ENCODE measurements around the gene AGBL2. TPM values are rescaled to one million over a fixed set of nuclear protein-coding genes. Genes with fewer than 3 reads are reported as not detected.
A peak's percentile ranks its signal among the peaks of the same experiment; 100 is the strongest.
"Not testable (repeated sequence)": the region's sequence is repeated elsewhere in the genome, so short reads cannot be mapped to it uniquely, and the experiment has no call there.

AGBL2 gene
- total RNA-seq, 1 donor from 2014 or later = 2.7 TPM

- no peak for DNase-seq (ENCODE audit: low spot score)
- no peak for ATAC-seq
These were observed 73.5 kb downstream of the AGBL2 start for GRCh38 chr11:47641600-47642098.

GRCh38 chr11:47640506-47640905 lies 74.7 kb downstream of the AGBL2 start:
- ATAC-seq (peak; percentile 3), DNase-seq (ENCODE audit: low spot score) (peak; percentile 48)

DNA sequence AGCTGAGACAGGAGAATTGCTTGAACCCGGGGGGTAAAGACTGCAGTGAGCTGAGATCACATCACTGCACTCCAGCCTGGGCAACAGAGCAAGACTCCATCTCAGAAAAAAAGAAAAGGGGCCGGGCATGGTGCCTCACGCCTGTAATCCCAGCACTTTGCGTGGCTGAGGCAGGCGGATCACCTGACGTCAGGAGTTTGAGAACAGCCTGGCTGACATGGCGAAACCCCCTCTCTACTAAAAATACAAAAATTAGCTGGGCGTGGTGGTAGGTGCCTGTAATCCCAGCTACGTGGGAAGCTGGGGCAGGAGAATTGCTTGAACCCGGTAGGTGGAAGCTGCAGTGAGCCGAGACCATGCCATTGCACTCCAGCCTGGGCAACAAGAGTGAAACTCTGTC lies 78.8 kb downstream of the AGBL2 start:
- ATAC-seq; DNase-seq (ENCODE audit: low spot score): not testable (repeated sequence)

GRCh38 chr11:47631473-47631872 lies 83.7 kb downstream of the AGBL2 start:
- no peak for DNase-seq (ENCODE audit: low spot score)
- ATAC-seq = peak; percentile 48

DNA sequence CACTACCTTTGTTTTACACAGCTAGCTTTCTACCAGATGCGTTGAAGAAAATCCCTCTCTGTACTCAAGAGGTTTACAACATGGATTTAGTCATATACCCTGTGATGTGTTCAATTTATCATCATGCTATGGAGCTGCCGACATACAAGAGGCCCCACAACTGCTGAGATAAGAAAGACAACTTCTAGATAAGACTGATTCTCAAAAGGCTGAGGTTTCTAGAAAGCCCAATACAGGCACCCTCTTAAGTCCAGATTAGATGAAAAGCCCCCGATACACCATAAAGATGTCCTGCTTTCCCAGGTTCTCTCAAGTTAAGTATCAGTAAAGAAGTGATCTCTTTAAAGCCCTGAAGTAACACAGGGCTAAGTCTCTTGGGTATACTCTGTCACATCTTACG lies 87.1 kb downstream of the AGBL2 start:
- no peak for ATAC-seq
- no peak for DNase-seq (ENCODE audit: low spot score)

GRCh38 chr11:47626234-47626633 lies 88.9 kb downstream of the AGBL2 start:
- DNase-seq (ENCODE audit: low spot score) (no peak), ATAC-seq (no peak)

DNA sequence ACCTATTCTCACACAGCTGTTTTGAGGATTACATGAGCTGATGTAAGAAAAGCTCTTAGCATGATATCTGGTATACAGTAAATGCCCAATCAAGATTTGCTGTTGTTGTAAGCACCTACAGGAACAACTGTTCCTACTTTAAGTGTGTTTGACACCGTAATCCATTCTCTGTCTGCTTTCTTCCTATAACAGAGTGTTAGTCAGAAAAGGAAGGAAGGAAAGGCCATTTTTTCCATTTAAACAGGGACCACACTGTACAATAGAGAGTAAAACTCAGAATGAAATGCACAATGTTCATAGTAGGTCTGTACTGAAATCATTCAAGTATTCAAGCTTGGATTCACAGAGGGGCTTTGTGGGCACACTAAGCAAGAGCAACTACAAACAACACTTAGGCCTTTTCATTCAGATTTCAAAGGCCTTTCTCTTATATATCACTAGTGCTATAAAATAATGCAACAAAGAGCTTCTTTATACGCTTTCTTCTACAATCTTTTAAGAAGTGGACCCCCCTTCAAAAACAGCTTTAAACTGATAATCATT lies 94.3 kb downstream of the AGBL2 start:
- no peak for DNase-seq (ENCODE audit: low spot score)

GRCh38 chr11:47617417-47617809 lies 97.8 kb downstream of the AGBL2 start:
- no peak for ATAC-seq

More for the DNA sequence above, 94.3 kb downstream of the AGBL2 start:
- ATAC-seq = no peak

DNA sequence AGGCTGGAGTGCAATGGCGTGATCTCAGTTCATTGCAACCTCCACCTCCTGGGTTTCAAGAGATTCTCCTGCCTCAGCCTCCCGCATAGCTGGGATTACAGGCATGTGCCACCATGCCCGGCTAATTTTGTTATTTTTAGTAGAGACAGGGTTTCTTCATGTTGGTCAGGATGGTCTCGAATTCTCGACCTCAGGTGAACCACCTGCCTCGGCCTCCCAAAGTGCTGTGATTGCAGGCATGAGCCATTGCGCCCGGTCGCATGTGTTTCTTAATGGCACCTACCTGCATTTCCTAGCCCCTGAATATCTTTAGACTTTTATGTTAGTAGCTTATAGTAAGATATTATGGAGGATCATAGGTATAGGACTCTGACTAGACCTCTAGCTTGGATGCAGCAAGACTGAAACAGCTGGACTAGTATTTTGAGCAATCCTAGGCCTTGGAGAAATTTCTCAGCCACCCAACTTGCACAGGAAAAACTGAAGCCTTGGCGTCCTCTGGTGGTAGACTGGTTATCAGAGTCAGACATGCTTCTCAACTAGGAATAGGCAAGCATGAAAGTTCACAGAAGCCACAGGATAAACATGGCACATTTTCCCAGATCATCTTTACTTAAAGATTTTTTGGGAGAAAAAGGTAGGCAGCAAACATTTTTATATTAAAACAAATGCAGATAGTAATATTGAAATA lies 98.3 kb downstream of the AGBL2 start:
- ATAC-seq (peak; percentile 48), DNase-seq (ENCODE audit: low spot score) (no peak)

More at GRCh38 chr11:47617417-47617809, 97.8 kb downstream of the AGBL2 start:
- DNase-seq (ENCODE audit: low spot score) = no peak

DNA sequence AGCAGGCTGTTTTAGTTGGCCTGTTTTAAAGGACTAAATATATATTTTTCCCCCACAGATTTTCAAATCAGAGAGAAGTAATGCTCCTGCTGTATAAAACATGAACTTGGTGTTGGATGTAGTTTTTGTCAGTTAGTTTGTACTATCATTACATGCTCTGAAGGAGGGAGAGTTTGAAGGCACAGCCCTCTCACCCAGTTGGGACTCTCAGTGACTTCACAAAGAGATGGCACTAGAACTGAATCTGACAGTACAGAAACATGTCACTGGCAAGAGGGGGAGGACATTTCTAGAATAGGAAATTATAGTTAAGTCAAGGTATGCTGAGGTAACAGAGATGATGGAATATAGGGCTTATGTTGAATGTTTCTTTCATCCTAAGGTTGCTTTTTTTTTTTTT lies 99.9 kb downstream of the AGBL2 start:
- DNase-seq (ENCODE audit: low spot score) (no peak), ATAC-seq (no peak)

- ATAC-seq = peak; percentile 26
- no peak for DNase-seq (ENCODE audit: low spot score)
These were observed 103.8 kb downstream of the AGBL2 start for GRCh38 chr11:47611348-47611794.

- DNase-seq (ENCODE audit: low spot score) (no peak), ATAC-seq (peak; percentile 15)
These were observed 105.5 kb downstream of the AGBL2 start for GRCh38 chr11:47609675-47610074.

Other genes starting within 250 kb of the AGBL2 start
- 78.4 TPM for gene CELF1, start 162.2 kb downstream of the AGBL2 start, total RNA-seq
- 23.8 TPM for gene PTPMT1, start 149.8 kb downstream of the AGBL2 start, total RNA-seq
- 7.0 TPM for gene KBTBD4, start 136.4 kb downstream of the AGBL2 start, total RNA-seq
- gene NDUFS3, start 136.3 kb downstream of the AGBL2 start, total RNA-seq = 58.2 TPM
- not detected for gene FAM180B, start 128.7 kb downstream of the AGBL2 start, total RNA-seq
- 0.45 TPM for gene C1QTNF4, start 121.0 kb downstream of the AGBL2 start, total RNA-seq
- gene MTCH2, start 72.8 kb downstream of the AGBL2 start, total RNA-seq = 150 TPM
- gene FNBP4, start 52.0 kb upstream of the AGBL2 start, total RNA-seq = 23.2 TPM
- 12.6 TPM for gene NUP160, start 133.0 kb upstream of the AGBL2 start, total RNA-seq

Data from left lobe of liver (tissue), 2 donors.